ENCODE results near the gene KRT73. TPM values are rescaled to one million over a fixed set of nuclear protein-coding genes. Genes with fewer than 3 reads are reported as not detected.
"Not testable (repeated sequence)": the region's sequence is repeated elsewhere in the genome, so short reads cannot be mapped to it uniquely, and the experiment has no call there.

KRT73 gene
- total RNA-seq, 1 donor from 2014 or later = not detected

- ATAC-seq (no peak), DNase-seq (ENCODE audit: missing footprints) (no peak)
- intact Hi-C loops (cut with DNase I) = no loop called here
These were observed 11.0 kb downstream of the KRT73 start for GRCh38 chr12:52607314-52607713.

- no peak for DNase-seq (ENCODE audit: missing footprints)
- intact Hi-C loops (cut with DNase I) = no loop called here
- ATAC-seq = no peak
These were observed 11.7 kb downstream of the KRT73 start for GRCh38 chr12:52606581-52607218.

GRCh38 chr12:52606096-52606495 lies 12.3 kb downstream of the KRT73 start:
- intact Hi-C loops (cut with DNase I) = no loop called here
- ATAC-seq (no peak), DNase-seq (ENCODE audit: missing footprints) (no peak)

GRCh38 chr12:52605542-52605941 lies 12.8 kb downstream of the KRT73 start:
- DNase-seq (ENCODE audit: missing footprints) (no peak), ATAC-seq (no peak)
- intact Hi-C loops (cut with DNase I) = no loop called here

- intact Hi-C loops (cut with DNase I) = no loop called here
- ATAC-seq (no peak), DNase-seq (ENCODE audit: missing footprints) (no peak)
These were observed 13.5 kb downstream of the KRT73 start for GRCh38 chr12:52604859-52605258.

- DNase-seq (ENCODE audit: missing footprints) = no peak
- no peak for ATAC-seq
- intact Hi-C loops (cut with DNase I) = no loop called here
These were observed 15.0 kb downstream of the KRT73 start for GRCh38 chr12:52603314-52603713.

- DNase-seq (ENCODE audit: missing footprints) (no peak), ATAC-seq (no peak)
- intact Hi-C loops (cut with DNase I) = no loop called here
These were observed 15.8 kb downstream of the KRT73 start for GRCh38 chr12:52602552-52602951.

GRCh38 chr12:52601671-52602070 lies 16.7 kb downstream of the KRT73 start:
- ATAC-seq (no peak), DNase-seq (ENCODE audit: missing footprints) (no peak)
- intact Hi-C loops (cut with DNase I) = no loop called here

GRCh38 chr12:52600941-52601481 lies 17.3 kb downstream of the KRT73 start, which contains the start of gene KRT72:
Gene KRT72 (minus strand): TSS chr12:52601463. CDS start chr12:52601452, 11 bp downstream.
- no peak for DNase-seq (ENCODE audit: missing footprints)
- intact Hi-C loops (cut with DNase I) = no loop called here
- no peak for ATAC-seq

- intact Hi-C loops (cut with DNase I) = no loop called here
These were observed 17.9 kb downstream of the KRT73 start for GRCh38 chr12:52600475-52600874.

GRCh38 chr12:52600071-52600470 lies 18.3 kb downstream of the KRT73 start:
- intact Hi-C loops (cut with DNase I) = no loop called here
- ATAC-seq = no peak
- no peak for DNase-seq (ENCODE audit: missing footprints)

More at GRCh38 chr12:52600475-52600874, 17.9 kb downstream of the KRT73 start:
- DNase-seq (ENCODE audit: missing footprints) (no peak), ATAC-seq (no peak)

- intact Hi-C loops (cut with DNase I) = no loop called here
- ATAC-seq = no peak
- DNase-seq (ENCODE audit: missing footprints) = no peak
These were observed 19.4 kb downstream of the KRT73 start for GRCh38 chr12:52598966-52599365.

GRCh38 chr12:52594237-52594636 lies 24.1 kb downstream of the KRT73 start:
- DNase-seq (ENCODE audit: missing footprints); ATAC-seq; intact Hi-C loops (cut with DNase I): not testable (repeated sequence)

GRCh38 chr12:52591521-52591920 lies 26.8 kb downstream of the KRT73 start:
- no peak for ATAC-seq
- intact Hi-C loops (cut with DNase I) = no loop called here

GRCh38 chr12:52590021-52590420 lies 28.3 kb downstream of the KRT73 start:
- ATAC-seq = no peak

More at GRCh38 chr12:52591521-52591920, 26.8 kb downstream of the KRT73 start:
- DNase-seq (ENCODE audit: missing footprints) = no peak

GRCh38 chr12:52587563-52587962 lies 30.8 kb downstream of the KRT73 start:
- ATAC-seq = no peak
- intact Hi-C loops (cut with DNase I) = loop anchor here (10.0 kb wide), 1 partner anchor 387 kb away; no protein-coding TSS in a partner anchor
- no peak for DNase-seq (ENCODE audit: missing footprints)

More at GRCh38 chr12:52590021-52590420, 28.3 kb downstream of the KRT73 start:
- intact Hi-C loops (cut with DNase I) = no loop called here
- DNase-seq (ENCODE audit: missing footprints) = no peak

- ATAC-seq (no peak), DNase-seq (ENCODE audit: missing footprints) (no peak)
- intact Hi-C loops (cut with DNase I) = loop anchor here (10.0 kb wide), 1 partner anchor 389 kb away; no protein-coding TSS in a partner anchor
These were observed 32.4 kb downstream of the KRT73 start for GRCh38 chr12:52585946-52586345.

- intact Hi-C loops (cut with DNase I) = loop anchor here (10.0 kb wide), 1 partner anchor 390 kb away; no protein-coding TSS in a partner anchor
- ATAC-seq = no peak
- no peak for DNase-seq (ENCODE audit: missing footprints)
These were observed 33.3 kb downstream of the KRT73 start for GRCh38 chr12:52585066-52585465.

GRCh38 chr12:52584156-52584682 lies 34.1 kb downstream of the KRT73 start:
- DNase-seq (ENCODE audit: missing footprints) (no peak), ATAC-seq (no peak)
- intact Hi-C loops (cut with DNase I) = loop anchor here (5.0 to 10.0 kb wide), 2 partner anchors 83 to 391 kb away; no protein-coding TSS in a partner anchor

- ATAC-seq = peak; percentile 77
- intact Hi-C loops (cut with DNase I) = loop anchor here (1.0 to 10.0 kb wide), 5 partner anchors 84 to 392 kb away; no protein-coding TSS in a partner anchor
- DNase-seq (ENCODE audit: missing footprints) = no peak
These were observed 35.3 kb downstream of the KRT73 start for GRCh38 chr12:52582971-52583456.

Measured in Right ventricle myocardium inferior (tissue), 1 donor.